Measurements from ENCODE around the gene OTULIN.

The OTULIN gene

DNA sequence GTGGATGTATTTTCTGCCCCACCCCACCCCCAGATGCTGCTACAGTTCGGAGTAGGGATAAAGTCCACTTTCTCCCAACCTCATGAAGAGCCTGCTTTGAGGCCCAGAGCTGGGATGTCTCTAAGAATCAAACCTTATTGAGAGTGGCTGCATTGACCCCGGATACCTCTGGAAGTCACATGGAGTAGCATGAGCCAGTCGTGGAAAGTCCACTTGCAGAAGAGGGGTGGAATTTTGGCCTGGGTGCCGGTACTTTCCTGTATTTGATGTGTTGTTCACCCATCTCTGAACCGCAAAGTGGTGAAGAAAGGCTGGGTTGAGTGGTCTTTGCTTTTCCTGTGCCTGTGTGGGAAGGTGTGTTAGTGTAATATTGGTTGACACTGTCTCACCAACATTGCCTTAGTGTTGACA is 3.7 kb downstream of the OTULIN start:
- H3K4me3 ChIP-seq (ENCODE audit: low read depth, low read length): no peak overlapping the region
- TF ChIP-seq, protein P1, sequence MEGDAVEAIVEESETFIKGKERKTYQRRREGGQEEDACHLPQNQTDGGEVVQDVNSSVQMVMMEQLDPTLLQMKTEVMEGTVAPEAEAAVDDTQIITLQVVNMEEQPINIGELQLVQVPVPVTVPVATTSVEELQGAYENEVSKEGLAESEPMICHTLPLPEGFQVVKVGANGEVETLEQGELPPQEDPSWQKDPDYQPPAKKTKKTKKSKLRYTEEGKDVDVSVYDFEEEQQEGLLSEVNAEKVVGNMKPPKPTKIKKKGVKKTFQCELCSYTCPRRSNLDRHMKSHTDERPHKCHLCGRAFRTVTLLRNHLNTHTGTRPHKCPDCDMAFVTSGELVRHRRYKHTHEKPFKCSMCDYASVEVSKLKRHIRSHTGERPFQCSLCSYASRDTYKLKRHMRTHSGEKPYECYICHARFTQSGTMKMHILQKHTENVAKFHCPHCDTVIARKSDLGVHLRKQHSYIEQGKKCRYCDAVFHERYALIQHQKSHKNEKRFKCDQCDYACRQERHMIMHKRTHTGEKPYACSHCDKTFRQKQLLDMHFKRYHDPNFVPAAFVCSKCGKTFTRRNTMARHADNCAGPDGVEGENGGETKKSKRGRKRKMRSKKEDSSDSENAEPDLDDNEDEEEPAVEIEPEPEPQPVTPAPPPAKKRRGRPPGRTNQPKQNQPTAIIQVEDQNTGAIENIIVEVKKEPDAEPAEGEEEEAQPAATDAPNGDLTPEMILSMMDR (IDR thresholded peaks at IDR 0.05; ENCODE audit: low read depth, low read length): no peak

DNA sequence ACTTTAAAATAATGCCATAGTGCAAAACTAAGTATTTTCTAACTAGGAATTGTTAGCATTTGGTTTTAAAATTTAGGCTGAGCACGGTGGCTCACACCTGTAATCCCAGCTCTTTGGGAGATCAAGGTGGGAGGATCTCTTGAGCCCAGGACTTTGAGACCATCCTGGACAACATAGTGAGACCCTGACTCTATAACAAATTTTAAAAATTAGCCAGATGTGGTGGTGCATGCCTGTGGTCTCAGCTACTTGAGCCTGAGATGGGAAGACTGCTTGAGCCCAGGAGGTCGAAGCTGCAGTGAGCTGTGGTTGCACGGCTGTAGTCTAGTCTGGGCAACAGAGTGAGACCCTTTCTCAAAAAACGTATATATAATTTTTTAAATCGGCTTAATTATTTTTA is 4.9 kb downstream of the OTULIN start:
- TF ChIP-seq, protein P1 (IDR thresholded peaks at IDR 0.05; ENCODE audit: low read depth, low read length): no peak
- no peak overlapping the region for H3K4me3 ChIP-seq (ENCODE audit: low read depth, low read length)

DNA sequence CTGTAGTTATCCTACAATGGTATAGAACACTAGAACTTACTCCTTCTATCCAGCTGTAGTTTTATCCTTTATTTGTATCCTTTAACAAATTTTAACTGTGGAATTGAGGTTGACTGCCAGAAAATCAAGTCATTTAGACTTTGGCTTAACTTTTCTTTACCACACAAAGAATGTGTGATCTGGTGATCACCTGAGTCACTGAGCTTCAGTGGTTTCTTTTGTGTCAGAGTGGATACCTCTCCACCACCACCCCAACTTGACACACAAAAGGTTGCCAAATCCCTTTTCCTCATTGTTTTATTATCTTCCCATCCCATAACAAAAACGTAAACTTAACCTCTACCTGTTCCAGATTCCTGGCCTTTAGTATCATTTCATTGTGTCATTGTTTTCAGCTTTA is 5.5 kb downstream of the OTULIN start:
- TF ChIP-seq, protein P1 (IDR thresholded peaks at IDR 0.05; ENCODE audit: low read depth, low read length): no peak
- no peak overlapping the region for H3K4me3 ChIP-seq (ENCODE audit: low read depth, low read length)

DNA sequence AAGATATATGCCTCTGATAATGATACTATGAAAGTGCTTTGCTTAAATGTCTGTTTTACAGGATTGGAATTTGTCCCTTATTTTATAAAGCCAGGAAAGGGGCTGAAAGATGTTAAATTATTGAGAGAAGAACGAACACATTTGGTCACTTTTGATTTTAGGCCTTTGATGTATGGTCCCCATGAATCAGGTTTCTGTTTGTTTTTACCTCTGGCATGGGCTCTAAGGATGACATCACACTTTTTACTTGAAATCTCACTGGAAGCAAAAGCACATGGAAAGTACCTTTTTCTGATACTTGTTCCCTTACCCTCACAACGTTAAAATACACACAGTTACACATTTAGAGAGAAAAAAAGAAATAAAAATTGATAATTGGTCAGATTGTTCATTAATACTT is 6.9 kb downstream of the OTULIN start:
- TF ChIP-seq, protein P1 (IDR thresholded peaks at IDR 0.05; ENCODE audit: low read depth, low read length): no peak
- H3K4me3 ChIP-seq (ENCODE audit: low read depth, low read length): no peak overlapping the region

DNA sequence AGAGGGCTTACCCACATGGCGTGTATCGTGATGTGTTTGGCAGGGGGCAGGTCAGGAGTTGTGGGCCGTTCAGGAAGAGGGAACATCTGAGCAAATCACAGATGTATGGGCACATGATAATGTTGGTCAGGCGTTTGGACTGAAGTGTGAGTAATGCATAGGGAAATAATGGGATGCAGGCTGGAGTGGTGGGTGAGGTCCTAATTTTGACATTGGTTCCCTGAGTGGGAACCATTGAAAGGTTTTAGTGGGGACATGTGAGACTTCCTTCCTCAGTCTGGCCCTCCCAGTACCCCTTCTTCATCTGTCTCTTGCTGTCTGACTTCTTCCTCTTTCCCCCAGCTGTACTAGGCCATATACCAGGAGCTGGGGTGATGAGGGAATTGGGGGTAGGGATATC is 7.6 kb downstream of the OTULIN start:
- TF ChIP-seq, protein P1 (IDR thresholded peaks at IDR 0.05; ENCODE audit: low read depth, low read length): no peak
- H3K4me3 ChIP-seq (ENCODE audit: low read depth, low read length): no peak overlapping the region

DNA sequence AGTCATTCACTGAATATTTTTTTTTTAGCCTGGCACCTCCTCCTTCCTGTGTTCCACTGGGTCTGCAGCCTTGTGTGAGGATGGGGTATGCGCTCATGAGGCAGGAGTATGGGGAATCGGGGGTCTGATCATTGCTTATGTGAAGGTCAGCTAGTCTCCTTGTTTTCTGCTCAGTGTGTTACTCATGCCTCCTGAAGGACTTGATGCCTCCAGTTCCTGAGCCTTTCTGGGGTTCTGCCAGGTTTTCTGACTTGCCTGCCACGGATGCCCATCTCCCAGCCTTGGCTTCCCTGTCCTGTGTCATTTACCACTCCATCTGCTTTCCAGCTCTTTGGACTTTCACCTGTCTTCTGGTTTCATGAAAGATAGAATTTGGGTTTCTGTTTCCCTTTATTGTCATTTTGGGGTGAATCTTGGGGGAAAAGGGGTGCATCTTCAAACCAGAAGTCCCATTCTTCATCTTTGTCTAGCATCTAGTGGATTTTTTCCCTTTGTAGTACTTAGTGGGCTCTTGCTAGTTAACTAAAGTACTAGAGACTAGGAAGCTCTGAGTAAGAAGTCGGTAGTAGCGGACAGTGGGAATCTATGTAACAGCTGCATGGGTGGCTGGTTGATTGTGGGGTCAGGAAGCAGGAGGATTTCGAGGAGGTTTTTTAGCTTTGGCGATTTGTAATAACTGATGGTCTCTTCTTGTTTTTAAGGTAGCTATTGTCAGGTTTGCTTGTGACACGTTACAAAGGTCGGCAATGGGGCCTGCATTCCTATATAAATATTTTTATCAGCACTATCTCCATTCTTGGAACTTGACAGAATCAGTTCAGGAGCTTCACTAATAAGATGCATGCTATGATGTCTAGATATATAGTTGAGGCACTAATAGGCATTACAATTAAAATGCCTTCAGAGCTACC is 8.2 kb downstream of the OTULIN start:
- H3K4me3 ChIP-seq (ENCODE audit: low read depth, low read length): no peak overlapping the region
- TF ChIP-seq, protein P1 (IDR thresholded peaks at IDR 0.05; ENCODE audit: low read depth, low read length): no peak

DNA sequence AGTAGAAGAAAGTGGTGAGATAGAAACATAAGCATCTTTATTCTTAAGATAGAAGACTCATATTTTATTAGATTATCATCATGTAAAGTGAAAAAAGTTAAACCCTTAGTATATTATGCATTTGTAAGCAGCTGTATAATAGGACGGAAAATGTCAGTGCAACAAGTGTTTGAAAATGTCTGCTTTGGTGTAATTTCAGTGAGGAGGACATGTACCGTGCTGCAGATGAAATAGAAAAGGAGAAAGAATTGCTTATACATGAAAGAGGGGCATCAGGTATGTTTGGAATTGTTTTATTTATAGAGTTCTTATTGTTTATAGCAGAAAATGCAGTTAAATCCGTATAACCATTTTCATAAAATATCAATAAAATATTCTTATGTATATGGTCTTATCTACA is 8.9 kb downstream of the OTULIN start:
- TF ChIP-seq, protein P1 (IDR thresholded peaks at IDR 0.05; ENCODE audit: low read depth, low read length): no peak
- no peak overlapping the region for H3K4me3 ChIP-seq (ENCODE audit: low read depth, low read length)
